Liver (tissue), 3 donors: Measurements from ENCODE around the gene SLC25A29.

Experiments
- GABPA ChIP-seq, 2 donors: IDR thresholded peaks in 1 of 2; conservative IDR thresholded peaks in 1 of 2; 2 replicates each; pipeline ENCODE4 v1.6.1; 2016; ENCODE audit warnings: antibody characterized with exemption in 2 of 2, mild to moderate bottlenecking in 1 of 2, moderate library complexity in 1 of 2
- HNF4G ChIP-seq: IDR thresholded peaks from 2 replicates; pipeline ENCODE4 v1.6.1; 2016; ENCODE audit warnings: antibody characterized with exemption
- JUND ChIP-seq, 2 donors: IDR thresholded peaks; 2 replicates each; pipeline ENCODE4 v1.6.1; 2016; ENCODE audit warnings: antibody characterized with exemption in 2 of 2
- RAD21 ChIP-seq, 2 donors: IDR thresholded peaks; 2 replicates each; pipeline ENCODE4 v1.6.1; 2016; ENCODE audit warnings: antibody characterized with exemption in 2 of 2, mild to moderate bottlenecking in 2 of 2
- RXRA ChIP-seq, 2 donors: IDR thresholded peaks; 2 replicates each; pipeline ENCODE4 v1.6.1; 2017 to 2018; ENCODE audit warnings: antibody characterized with exemption in 2 of 2, mild to moderate bottlenecking in 1 of 2
- TAF1 ChIP-seq: conservative IDR thresholded peaks from 2 replicates; pipeline ENCODE4 v1.6.1; 2016; ENCODE audit warnings: antibody characterized with exemption, mild to moderate bottlenecking
- YY1 ChIP-seq: IDR thresholded peaks from 2 replicates; pipeline ENCODE4 v1.6.1; 2016; ENCODE audit warnings: antibody characterized with exemption, mild to moderate bottlenecking
- TF ChIP-seq, protein P1 (sequence below): fragments of 150-350 bp; IDR thresholded peaks from 2 replicates; pipeline ENCODE4 v1.5.1; 2017; ENCODE audit warnings: improper control_type of control experiment, low read depth, low read length; ENCODE audit not compliant: missing input control
- TF ChIP-seq, protein P2 (sequence below): IDR thresholded peaks from 2 replicates; pipeline ENCODE4 v1.6.1; 2016; ENCODE audit warnings: antibody characterized with exemption, mild to moderate bottlenecking
- donor health status: healthy.
- donor health status: healthy.

- TF ChIP-seq, protein P1, sequence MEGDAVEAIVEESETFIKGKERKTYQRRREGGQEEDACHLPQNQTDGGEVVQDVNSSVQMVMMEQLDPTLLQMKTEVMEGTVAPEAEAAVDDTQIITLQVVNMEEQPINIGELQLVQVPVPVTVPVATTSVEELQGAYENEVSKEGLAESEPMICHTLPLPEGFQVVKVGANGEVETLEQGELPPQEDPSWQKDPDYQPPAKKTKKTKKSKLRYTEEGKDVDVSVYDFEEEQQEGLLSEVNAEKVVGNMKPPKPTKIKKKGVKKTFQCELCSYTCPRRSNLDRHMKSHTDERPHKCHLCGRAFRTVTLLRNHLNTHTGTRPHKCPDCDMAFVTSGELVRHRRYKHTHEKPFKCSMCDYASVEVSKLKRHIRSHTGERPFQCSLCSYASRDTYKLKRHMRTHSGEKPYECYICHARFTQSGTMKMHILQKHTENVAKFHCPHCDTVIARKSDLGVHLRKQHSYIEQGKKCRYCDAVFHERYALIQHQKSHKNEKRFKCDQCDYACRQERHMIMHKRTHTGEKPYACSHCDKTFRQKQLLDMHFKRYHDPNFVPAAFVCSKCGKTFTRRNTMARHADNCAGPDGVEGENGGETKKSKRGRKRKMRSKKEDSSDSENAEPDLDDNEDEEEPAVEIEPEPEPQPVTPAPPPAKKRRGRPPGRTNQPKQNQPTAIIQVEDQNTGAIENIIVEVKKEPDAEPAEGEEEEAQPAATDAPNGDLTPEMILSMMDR: no peak
- no peak for TF ChIP-seq TAF1
- TF ChIP-seq JUND (IDR thresholded peaks at IDR 0.05): no peak
- TF ChIP-seq HNF4G: no peak
- TF ChIP-seq YY1: no peak
- TF ChIP-seq, protein P2, sequence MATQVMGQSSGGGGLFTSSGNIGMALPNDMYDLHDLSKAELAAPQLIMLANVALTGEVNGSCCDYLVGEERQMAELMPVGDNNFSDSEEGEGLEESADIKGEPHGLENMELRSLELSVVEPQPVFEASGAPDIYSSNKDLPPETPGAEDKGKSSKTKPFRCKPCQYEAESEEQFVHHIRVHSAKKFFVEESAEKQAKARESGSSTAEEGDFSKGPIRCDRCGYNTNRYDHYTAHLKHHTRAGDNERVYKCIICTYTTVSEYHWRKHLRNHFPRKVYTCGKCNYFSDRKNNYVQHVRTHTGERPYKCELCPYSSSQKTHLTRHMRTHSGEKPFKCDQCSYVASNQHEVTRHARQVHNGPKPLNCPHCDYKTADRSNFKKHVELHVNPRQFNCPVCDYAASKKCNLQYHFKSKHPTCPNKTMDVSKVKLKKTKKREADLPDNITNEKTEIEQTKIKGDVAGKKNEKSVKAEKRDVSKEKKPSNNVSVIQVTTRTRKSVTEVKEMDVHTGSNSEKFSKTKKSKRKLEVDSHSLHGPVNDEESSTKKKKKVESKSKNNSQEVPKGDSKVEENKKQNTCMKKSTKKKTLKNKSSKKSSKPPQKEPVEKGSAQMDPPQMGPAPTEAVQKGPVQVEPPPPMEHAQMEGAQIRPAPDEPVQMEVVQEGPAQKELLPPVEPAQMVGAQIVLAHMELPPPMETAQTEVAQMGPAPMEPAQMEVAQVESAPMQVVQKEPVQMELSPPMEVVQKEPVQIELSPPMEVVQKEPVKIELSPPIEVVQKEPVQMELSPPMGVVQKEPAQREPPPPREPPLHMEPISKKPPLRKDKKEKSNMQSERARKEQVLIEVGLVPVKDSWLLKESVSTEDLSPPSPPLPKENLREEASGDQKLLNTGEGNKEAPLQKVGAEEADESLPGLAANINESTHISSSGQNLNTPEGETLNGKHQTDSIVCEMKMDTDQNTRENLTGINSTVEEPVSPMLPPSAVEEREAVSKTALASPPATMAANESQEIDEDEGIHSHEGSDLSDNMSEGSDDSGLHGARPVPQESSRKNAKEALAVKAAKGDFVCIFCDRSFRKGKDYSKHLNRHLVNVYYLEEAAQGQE: no peak
- TF ChIP-seq GABPA (IDR thresholded peaks at IDR 0.05 in 1 of 2, conservative IDR thresholded peaks at IDR 0.05 in 1 of 2): no peak
- peak in 1 of 2 donors; percentile 31 for TF ChIP-seq RAD21 (IDR thresholded peaks at IDR 0.05)
- peak; percentile 33 to 50 for TF ChIP-seq RXRA (IDR thresholded peaks at IDR 0.05)
Observed at GRCh38 chr14:100325958-100326357, 19.7 kb upstream of the SLC25A29 start.
